ENCODE measurements around the gene ATG10. TPM values are rescaled to one million over a fixed set of nuclear protein-coding genes. Genes with fewer than 3 reads are reported as not detected.

The ATG10 gene
- total and polyA plus RNA-seq, 2 of the 8 experiments (the other 6 are each of a cell fraction or from before 2014, with no cell fraction given): 3.7 to 8.8 TPM

- no peak for FAIRE-seq
- no peaks in the 10 kb centered on the region for H3K79me2 ChIP-seq (ENCODE audit: control insufficient read depth in 1 of 2, insufficient read depth in 2 of 2, low read length in 2 of 2)
- no peaks in the 10 kb centered on the region for H3K9me3 ChIP-seq (ENCODE audit: insufficient read depth in 2 of 2, low read depth in 1 of 2, low read length in 1 of 2)
- H3K4me3 ChIP-seq (ENCODE audit: extremely low read depth in 1 of 4, insufficient read depth in 2 of 4, low read depth in 3 of 4, low read length in 4 of 4): no peak overlapping the region
- H4K20me1 ChIP-seq (replicated peaks in 1 of 2; ENCODE audit: control insufficient read depth in 1 of 2, insufficient read depth in 2 of 2, low read length in 2 of 2): no peaks in the 10 kb centered on the region
- H2BK120ac ChIP-seq (replicated peaks; ENCODE audit: low read depth, low read length): no peak overlapping the region
- H4K91ac ChIP-seq (replicated peaks; ENCODE audit: insufficient read length, low read length): no peak overlapping the region
- no peak overlapping the region for H3K9ac ChIP-seq (replicated peaks in 1 of 4; ENCODE audit: extremely low read depth in 1 of 4, low read depth in 3 of 4, low read length in 3 of 4)
- no peak for DNase-seq (ENCODE audit: low read depth in 1 of 2, low spot score in 2 of 2)
- H3K27me3 ChIP-seq (replicated peaks in 1 of 4; ENCODE audit: control insufficient read depth in 3 of 4, extremely low read depth in 1 of 4, insufficient read depth in 3 of 4, low read length in 3 of 4): no peaks in the 10 kb centered on the region
- H3K23ac ChIP-seq (ENCODE audit: insufficient read length): no peak overlapping the region
- no peak overlapping the region for H3K27ac ChIP-seq (ENCODE audit: low read depth, low read length)
- no peak overlapping the region for H4K5ac ChIP-seq (ENCODE audit: insufficient read length, low read depth, low read length)
- H2BK5ac ChIP-seq (ENCODE audit: low read depth, low read length): no peak overlapping the region
- H2BK12ac ChIP-seq (ENCODE audit: low read depth, low read length): no peak overlapping the region
- no peak overlapping the region for H3K4ac ChIP-seq (replicated peaks; ENCODE audit: insufficient read length, low read depth, low read length)
- no peak for TF ChIP-seq CBX8 (IDR thresholded peaks at IDR 0.05; ENCODE audit: borderline replicate concordance, low read depth, low read length)
- TF ChIP-seq TBP (IDR thresholded peaks at IDR 0.05; ENCODE audit: low read depth, low read length): no peak
- TF ChIP-seq SP4 (IDR thresholded peaks at IDR 0.05; ENCODE audit: low read length): no peak
- TF ChIP-seq ATF3 (IDR thresholded peaks at IDR 0.05; ENCODE audit: insufficient read depth, low read depth, low read length): no peak
- no peak for TF ChIP-seq EP300 (IDR thresholded peaks at IDR 0.05; ENCODE audit: borderline replicate concordance in 1 of 2, low read depth in 2 of 2, low read length in 2 of 2)
- TF ChIP-seq POU5F1 (IDR thresholded peaks at IDR 0.05; ENCODE audit: low read depth, low read length): no peak
- TF ChIP-seq CHD2 (IDR thresholded peaks at IDR 0.05; ENCODE audit: low read length): no peak
- no peak for TF ChIP-seq RXRA (IDR thresholded peaks at IDR 0.05; ENCODE audit: insufficient read depth, low read depth, low read length)
- TF ChIP-seq GABPA (IDR thresholded peaks at IDR 0.05; ENCODE audit: borderline replicate concordance, insufficient read depth, low read length): no peak
- no peak overlapping the region for H3K56ac ChIP-seq (replicated peaks; ENCODE audit: insufficient read length, low read depth, low read length)
- H2AFZ ChIP-seq (ENCODE audit: low read length): no peak overlapping the region
- H3K23me2 ChIP-seq (ENCODE audit: low read depth, low read length): no peaks in the 10 kb centered on the region
- no peak overlapping the region for H3K18ac ChIP-seq (ENCODE audit: extremely low read depth, low read length)
- H3K4me1 ChIP-seq (replicated peaks in 1 of 4; ENCODE audit: control insufficient read depth in 3 of 4, insufficient read depth in 4 of 4, low read length in 3 of 4): peaks cover 0 to 7% (median 1%) of the 10 kb centered on the region in 4 experiments; a peak in 3 of 7 replicates
- H2AK5ac ChIP-seq (ENCODE audit: low read depth, low read length): no peak overlapping the region
- no peak overlapping the region for H2BK20ac ChIP-seq (ENCODE audit: low read length)
- H3K4me2 ChIP-seq (ENCODE audit: insufficient read depth in 1 of 2, low read depth in 2 of 2, low read length in 2 of 2): no peak overlapping the region
- no peaks in the 10 kb centered on the region for H3K36me3 ChIP-seq (ENCODE audit: control insufficient read depth in 2 of 4, insufficient read depth in 4 of 4, low read length in 3 of 4)
- no peak overlapping the region for H2BK15ac ChIP-seq (ENCODE audit: low read length)
- CTCF ChIA-PET (ENCODE audit: partially characterized antibody): interaction anchor here (0.6 to 3.5 kb wide), 9 partner anchors 10 to 260 kb away, joined by 3 to 19 read pairs (median 6); no protein-coding TSS in a partner anchor
- H3K79me1 ChIP-seq (ENCODE audit: low read depth, low read length): no peaks in the 10 kb centered on the region
- POLR2A ChIA-PET (ENCODE audit: partially characterized antibody): interaction anchor here (1.0 to 1.1 kb wide), 2 partner anchors 81 to 134 kb away, joined by 3 read pairs; partner anchors contain the start of gene ATG10
- H4K8ac ChIP-seq (ENCODE audit: extremely low read depth, insufficient read depth, low read length): no peak overlapping the region
- 76% methylated on average over 1 of the region's 1 CpG; no CpG with 5 or more reads in 1 of the 2 experiments for WGBS, 2 experiments (ENCODE audit: extremely low coverage in 1 of 2, insufficient coverage in 1 of 2, insufficient read length in 1 of 2, insufficient replicate concordance in 2 of 2, low coverage in 1 of 2, low lambda C conversion rate in 2 of 2, missing lambda C conversion rate in 1 of 2)
- no peak overlapping the region for H3K14ac ChIP-seq (ENCODE audit: insufficient read length)
These were observed 133.6 kb downstream of the ATG10 start for GRCh38 chr5:82105457-82105856.

All from H1 (cell line).